ENCODE results near the gene CNNM4.

DNA sequence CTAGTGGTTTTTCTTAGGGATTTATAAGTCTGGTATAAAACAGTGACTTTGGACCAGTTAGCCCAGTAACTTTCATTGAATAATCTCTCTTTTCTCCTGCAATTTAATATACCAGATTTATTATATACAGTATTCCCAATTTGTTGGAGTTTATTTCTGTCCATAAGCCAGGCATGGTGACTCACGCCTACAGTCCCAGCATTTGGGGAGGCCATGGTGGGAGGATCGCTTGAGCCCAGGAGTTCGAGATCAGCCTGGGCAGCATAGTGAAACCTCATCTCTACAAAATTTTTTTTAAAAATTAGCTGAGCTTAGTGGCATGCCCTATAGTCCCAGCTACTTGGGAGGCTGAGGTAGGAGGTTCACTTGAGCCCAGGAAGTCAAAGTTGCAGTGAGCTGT, 26.7 kb downstream of the CNNM4 start:
- TF ChIP-seq, protein P1, sequence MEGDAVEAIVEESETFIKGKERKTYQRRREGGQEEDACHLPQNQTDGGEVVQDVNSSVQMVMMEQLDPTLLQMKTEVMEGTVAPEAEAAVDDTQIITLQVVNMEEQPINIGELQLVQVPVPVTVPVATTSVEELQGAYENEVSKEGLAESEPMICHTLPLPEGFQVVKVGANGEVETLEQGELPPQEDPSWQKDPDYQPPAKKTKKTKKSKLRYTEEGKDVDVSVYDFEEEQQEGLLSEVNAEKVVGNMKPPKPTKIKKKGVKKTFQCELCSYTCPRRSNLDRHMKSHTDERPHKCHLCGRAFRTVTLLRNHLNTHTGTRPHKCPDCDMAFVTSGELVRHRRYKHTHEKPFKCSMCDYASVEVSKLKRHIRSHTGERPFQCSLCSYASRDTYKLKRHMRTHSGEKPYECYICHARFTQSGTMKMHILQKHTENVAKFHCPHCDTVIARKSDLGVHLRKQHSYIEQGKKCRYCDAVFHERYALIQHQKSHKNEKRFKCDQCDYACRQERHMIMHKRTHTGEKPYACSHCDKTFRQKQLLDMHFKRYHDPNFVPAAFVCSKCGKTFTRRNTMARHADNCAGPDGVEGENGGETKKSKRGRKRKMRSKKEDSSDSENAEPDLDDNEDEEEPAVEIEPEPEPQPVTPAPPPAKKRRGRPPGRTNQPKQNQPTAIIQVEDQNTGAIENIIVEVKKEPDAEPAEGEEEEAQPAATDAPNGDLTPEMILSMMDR (IDR thresholded peaks at IDR 0.05; ENCODE audit: insufficient read depth, low read length, poor library complexity, severe bottlenecking), result no peak
- no peak for TF ChIP-seq EZH2phosphoT487 (conservative IDR thresholded peaks at IDR 0.05; ENCODE audit: low read length)

Measured in SU-DHL-6 (cell line).